ENCODE results near the gene ZNF212. TPM values are rescaled to one million over a fixed set of nuclear protein-coding genes. Genes with fewer than 3 reads are reported as not detected.

ZNF212 gene
- total RNA-seq, 1 donor from 2014 or later: 8.8 TPM

GRCh38 chr7:149304006-149304405, 64.6 kb downstream of the ZNF212 start:
- Histone ChIP-seq H3K4me3 (no peak overlapping the region), H3K9me3 (no peaks in the 10 kb centered on the region), H3K36me3 (no peaks in the 10 kb centered on the region), H3K27me3 (no peaks in the 10 kb centered on the region), H3K27ac (no peak overlapping the region), H3K4me1 (no peaks in the 10 kb centered on the region)
- DNase-seq (ENCODE audit: extremely low spot score in 2 of 2): no peak
- TF ChIP-seq POLR2AphosphoS5 (IDR thresholded peaks at IDR 0.05; ENCODE audit: insufficient read depth in 1 of 2, low read depth in 1 of 2) (no peak), CTCF (IDR thresholded peaks at IDR 0.05) (no peak), POLR2A (IDR thresholded peaks at IDR 0.05) (no peak)
- intact Hi-C loops (cut with DNase I): no loop called here

Small RNA genes lying within 50 kb of the gene (small RNA-seq; reads per million reads assigned to genes)
- not detected for gene AC004890.1

Other genes starting within 250 kb of the ZNF212 start
- gene PDIA4, start 211.1 kb upstream of the ZNF212 start, total RNA-seq: 69.5 TPM
- 8.3 TPM for gene ZNF786, start 148.9 kb upstream of the ZNF212 start, total RNA-seq
- 2.9 TPM for gene ZNF425, start 113.3 kb upstream of the ZNF212 start, total RNA-seq
- gene ZNF398, start 92.2 kb upstream of the ZNF212 start, total RNA-seq: 21.4 TPM
- gene ZNF282, start 44.1 kb upstream of the ZNF212 start, total RNA-seq: 17.9 TPM
- 13.8 TPM for gene ZNF783, start 22.5 kb downstream of the ZNF212 start, total RNA-seq
- gene ZNF777, start 221.4 kb downstream of the ZNF212 start, total RNA-seq: 13.5 TPM